Activated CD8-positive, alpha-beta memory T cell treated with anti-CD3 and anti-CD28 coated beads for 24 hours (primary cell): ENCODE results near the gene DPP10.

Source experiments
- DNase-seq: peaks from one replicate; pipeline ENCODE4 v3.0.0-alpha.2; 2020

DPP10 gene

DNA sequence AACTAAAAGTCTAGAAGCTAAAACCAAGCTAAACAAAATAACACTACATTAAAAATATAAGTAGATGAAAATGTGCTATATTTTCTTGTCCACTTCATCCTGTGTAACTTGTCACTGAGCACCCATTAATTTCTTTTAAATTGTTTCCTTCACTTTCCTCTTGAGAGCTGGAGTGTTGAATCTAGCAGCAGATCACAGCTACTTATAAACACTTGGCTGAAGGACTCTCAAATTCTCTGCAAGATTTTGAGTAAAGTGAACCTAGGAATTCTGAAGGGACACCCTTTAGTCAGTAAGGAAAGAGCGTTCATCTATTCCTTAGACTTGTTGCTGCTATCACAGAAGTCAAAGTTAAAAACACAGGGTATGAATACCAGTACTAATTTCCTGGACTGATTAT lies 1163.9 kb downstream of the DPP10 start:
- DNase-seq, result no peak

DNA sequence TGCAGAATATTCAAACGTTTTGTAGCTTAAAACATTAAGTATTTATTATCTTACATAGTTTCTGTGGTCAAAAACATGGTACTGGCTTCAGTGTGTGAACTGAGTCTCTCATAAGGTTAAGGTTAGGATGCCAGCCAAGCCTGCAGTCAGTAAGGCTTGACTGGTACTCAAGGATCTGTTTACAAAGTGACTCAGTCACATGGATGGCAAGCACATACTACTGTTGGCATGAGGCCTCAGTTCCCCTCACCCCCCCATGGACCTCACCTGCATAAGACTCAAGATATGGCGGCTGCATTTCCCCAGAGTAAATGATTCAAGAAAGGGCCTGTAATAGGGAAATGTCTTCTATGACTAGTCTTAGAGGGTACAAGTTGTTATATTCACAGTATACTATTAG lies 1167.5 kb downstream of the DPP10 start:
- no peak for DNase-seq

GRCh38 chr2:115610888-115611287 lies 1168.4 kb downstream of the DPP10 start:
- no peak for DNase-seq

DNA sequence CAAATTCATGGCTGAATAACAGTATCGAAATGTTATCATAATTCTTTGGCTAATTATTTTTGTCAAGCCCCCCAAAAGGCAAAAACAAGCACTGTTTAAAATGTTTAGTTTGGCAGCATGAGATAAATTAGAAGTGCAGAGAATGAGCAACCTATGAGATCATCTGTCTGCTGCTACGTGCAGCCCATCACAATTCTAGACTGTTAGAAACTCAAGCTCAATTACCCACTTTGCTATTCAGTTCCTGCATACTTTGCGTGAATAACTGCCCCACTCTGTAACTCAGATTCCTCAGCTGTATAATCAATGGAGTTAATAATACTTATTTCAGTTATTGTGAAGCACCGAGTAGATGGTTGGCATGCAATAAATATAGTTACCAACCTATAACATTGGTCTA lies 1181.9 kb downstream of the DPP10 start:
- DNase-seq, result no peak

- no peak for DNase-seq
Measured at GRCh38 chr2:115634578-115634977, 1192.1 kb downstream of the DPP10 start.

- no peak for DNase-seq
Measured at GRCh38 chr2:115635430-115635829, 1193.0 kb downstream of the DPP10 start.

DNA sequence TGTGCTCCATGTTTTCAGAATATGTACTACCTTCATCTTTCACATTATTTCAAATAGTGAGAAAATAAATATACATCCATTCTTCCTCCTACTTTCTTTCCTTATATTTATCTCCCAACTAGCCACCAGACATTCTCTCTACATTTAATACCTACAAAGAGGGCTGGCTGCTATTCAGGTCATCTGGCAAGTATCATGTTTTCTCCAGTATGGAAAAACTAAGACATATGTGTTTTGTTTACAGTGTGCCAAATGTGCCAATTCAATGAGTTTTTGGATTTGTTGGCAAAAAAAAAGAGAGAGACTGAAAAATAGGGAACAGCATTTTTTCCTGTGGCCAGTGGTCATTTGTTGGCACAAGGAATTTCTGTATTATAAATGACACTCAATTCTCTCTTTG lies 1207.3 kb downstream of the DPP10 start:
- DNase-seq, result no peak

DNA sequence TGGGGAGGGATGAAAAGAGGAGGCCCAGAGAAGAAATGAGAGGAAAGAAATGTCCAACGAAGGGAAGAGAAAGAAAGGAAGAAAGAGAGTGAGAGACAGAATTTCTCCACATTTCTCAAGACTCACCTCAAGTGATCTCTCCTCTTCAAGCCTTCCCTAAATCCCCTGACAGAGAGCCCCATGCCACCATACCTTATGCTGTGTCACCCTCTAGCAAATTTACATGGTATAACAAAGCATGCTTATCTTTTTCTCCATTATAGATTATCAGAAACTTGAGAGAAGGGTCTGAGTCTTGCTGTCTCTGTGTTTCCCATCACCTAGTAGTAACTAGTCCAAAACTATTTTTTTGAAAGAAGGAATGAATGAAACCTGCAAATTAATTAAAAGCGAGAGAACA lies 1208.4 kb downstream of the DPP10 start:
- DNase-seq, result no peak

DNA sequence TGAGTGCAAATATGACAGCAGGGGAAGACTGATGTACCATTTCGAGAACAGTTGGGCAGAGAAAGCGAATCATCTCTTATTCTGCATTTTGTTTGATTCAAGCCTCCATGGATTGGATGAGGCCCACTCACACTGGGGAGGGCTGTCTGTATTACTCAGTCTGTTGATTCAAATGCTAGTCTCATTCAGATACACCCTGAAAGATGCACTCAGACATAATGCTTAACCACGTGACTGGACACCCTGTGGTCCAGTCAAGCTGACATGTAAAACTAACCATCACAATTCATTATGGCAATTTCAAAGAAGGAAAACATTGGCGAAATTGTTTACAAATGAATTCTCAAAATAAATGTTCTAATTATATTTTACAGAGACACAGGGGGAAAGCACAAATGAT lies 1210.2 kb downstream of the DPP10 start:
- DNase-seq, result no peak

DNA sequence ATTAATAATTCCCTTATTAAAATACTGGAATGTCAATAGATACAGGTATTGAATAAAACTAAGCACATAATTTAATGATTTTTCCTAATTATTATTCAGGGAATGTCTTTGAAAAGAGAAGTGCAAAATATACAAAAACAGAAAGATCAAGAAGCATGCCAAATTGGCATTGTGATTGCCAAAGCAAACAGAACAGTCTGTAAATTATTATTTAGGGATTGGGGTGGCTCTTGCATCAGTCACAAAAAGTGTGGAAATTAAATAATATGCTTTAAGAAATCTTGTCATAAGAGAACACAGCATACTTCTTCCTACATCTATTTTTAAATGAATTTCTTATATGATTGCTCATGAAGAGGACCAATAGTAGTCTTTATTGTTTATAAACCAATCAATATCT lies 1211.9 kb downstream of the DPP10 start:
- no peak for DNase-seq

- no peak for DNase-seq
Measured at GRCh38 chr2:115678129-115678528, 1235.7 kb downstream of the DPP10 start.

GRCh38 chr2:115684345-115684744 lies 1241.9 kb downstream of the DPP10 start:
- DNase-seq, result no peak

GRCh38 chr2:115691409-115691808 lies 1249.0 kb downstream of the DPP10 start:
- DNase-seq, result no peak

DNA sequence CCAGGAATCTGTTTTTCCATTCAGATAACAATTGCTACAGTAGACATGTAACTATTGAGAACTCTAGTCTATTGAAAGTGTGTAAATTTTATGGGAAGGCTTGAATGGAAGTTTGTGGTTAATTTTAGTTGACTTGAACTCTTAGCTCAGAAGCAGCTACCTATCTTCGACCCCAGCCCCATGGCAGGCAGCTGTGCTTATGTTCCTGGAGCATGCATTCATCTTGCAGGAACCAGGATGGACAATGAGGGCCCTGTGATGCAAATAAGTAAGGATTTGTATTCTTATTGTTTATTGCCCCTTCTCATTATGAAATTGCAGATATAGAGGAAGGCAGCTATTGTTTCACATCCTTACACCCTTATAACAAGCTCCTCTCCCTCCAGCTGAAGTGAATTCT lies 1252.2 kb downstream of the DPP10 start:
- no peak for DNase-seq

DNA sequence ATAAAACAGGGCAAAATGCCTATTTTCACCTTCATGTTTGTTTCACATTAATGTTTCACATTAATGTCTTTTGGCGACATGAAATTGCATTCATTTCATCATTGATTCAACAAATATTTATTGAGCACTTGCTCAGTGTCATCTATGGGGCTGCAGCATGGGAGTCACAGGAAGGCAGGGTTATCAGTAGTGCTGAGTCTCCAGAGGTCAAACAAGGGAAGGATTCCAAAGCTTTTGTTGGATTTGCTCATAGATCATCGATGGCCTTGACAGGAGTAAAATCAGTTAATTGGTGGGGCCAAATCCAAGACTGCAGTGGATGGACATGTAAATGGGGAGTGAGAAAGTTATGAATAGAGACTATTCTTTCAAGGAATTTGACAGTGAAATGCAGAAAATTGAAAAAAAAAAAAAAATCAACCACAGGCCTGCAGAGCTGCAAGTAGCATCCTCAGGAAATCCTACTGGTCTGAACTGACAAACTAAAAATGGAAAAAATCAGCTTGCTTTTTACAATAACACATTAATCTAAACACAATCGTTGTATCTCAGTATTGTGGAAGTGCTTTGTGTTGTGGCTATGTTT lies 1290.8 kb downstream of the DPP10 start:
- DNase-seq, result no peak

DNA sequence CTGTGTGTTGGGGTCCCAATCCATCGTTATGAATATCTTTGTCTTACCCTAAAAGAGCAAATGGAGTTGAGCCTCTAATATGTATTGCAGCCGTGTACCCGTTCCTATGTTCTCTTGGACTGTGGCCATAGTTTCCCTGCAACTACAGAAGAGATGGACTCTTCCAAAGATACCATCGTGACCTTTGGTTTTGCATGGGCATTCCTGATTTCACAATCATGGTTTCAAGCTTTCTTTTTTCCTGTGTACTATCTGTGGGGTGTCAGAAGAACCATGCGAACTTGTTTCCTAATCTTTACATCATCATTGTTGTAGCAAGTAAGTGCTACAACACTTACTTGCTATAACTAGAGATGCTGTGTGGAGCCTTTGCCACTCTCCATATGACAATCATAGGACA lies 1295.7 kb downstream of the DPP10 start:
- DNase-seq, result no peak

DNA sequence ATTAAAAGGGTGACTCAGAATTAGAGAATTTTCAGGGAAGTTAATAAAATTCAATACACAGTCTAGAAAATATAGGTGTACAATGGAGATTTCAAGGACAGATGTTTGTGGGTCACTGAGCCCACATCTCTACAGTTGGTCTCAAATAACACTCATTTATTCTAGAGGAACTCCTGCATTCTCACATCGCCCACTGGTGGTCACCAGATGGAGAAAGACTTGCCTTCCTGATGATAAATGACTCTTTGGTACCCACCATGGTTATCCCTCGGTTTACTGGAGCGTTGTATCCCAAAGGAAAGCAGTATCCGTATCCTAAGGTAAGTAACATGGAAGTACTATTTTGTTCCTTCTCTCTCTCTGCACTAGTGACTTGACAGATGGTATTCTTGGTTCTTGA lies 1297.1 kb downstream of the DPP10 start:
- DNase-seq, result no peak

DNA sequence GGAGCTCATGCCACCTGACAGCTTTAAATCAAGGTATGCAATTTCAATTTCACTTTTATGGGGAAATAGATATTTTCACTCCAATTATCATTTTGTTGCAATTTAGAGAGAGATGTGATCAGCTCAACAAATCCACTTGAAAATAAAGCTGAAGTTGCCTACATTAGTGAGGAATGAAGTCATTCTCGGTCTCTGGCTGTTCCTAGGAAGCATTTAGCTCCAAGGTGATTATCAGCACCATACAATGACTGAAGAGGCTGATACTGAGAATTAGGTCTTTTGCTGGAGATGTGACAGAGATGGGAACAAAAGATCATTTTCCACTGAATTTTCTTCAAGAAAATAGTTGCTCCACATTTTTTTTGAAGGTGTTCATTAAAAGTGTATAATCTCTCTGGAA lies 1303.7 kb downstream of the DPP10 start:
- DNase-seq, result no peak

- no peak for DNase-seq
Measured at GRCh38 chr2:115757286-115757685, 1314.8 kb downstream of the DPP10 start.

DNA sequence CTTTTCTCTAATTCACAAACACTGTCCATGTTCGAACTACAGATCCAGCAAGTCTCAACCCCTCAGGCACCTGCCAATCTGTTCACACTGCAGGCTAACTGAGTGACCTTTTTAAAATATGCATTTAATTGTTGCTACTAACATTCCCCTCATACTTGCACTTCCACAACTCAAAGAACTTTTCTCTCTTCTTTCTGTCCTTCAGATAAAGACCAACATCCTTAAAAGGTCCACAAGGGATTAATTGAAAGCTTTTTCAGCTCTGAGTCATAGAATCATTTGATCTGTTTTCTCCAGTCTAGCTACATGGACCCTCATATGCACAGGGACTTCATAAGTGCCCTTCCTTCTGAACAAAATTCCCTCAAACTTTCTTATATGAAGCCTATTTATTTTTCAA lies 1321.2 kb downstream of the DPP10 start:
- DNase-seq, result no peak

DNA sequence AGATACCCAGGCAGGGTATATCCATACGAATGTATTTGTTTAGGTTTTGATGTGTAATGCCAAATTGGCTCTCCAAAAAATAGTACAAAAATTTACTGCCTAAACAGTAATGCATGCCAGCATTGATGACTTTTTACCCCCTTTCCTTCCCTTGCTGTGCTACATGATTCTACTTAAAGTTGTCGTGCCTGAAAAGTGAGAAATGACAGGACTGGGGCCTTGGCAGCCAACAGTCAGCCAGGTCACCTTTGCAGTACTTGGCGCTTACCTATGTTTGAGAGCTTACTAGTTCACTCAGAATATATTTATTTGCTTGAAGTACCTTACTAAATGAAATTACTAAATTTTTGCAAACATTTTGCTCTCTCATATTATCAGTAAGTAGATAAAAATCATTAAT lies 1329.1 kb downstream of the DPP10 start:
- DNase-seq, result no peak

DNA sequence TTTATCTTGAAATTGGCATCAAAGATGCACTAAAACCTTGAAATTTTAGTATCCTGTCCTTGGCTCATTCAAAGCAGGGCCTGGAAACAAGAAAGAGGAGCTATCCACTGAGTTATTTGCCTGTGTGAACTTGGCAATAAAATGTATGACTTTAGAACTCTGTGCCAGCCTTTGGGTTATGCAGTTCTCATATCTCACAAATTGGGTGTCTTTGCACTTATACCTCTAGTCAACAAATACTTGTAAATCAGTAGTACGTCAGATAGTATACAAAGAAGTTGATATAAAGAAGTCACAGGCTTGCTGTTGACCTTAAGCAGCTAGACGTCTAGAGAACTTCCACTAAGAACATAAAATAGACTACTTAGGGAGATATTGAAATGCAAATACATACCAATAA lies 1331.9 kb downstream of the DPP10 start:
- DNase-seq, result no peak

GRCh38 chr2:115779085-115779632 lies 1336.7 kb downstream of the DPP10 start:
- DNase-seq, result no peak

- DNase-seq, result no peak
Measured at GRCh38 chr2:115782286-115782685, 1339.8 kb downstream of the DPP10 start.

GRCh38 chr2:115796078-115796477 lies 1353.6 kb downstream of the DPP10 start:
- DNase-seq, result no peak

GRCh38 chr2:115807276-115807675 lies 1364.8 kb downstream of the DPP10 start:
- no peak for DNase-seq
